BE2C (cell line): ENCODE results near the gene MED26.
"Not testable (repeated sequence)": the region's sequence is repeated elsewhere in the genome, so short reads cannot be mapped to it uniquely, and the experiment has no call there.

Experiments used
- DNase-seq: peaks from one replicate; pipeline ENCODE4 v3.0.0-alpha.2; 2020
- H3K27me3 ChIP-seq: fragments of 250-450 bp; sonication (Bioruptor Pico); 2 replicates; pipeline ENCODE4 v1.5.1; 2020; ENCODE audit warnings: mild to moderate bottlenecking
- H3K36me3 ChIP-seq: fragments of 250-450 bp; sonication (Bioruptor Pico); 2 replicates; pipeline ENCODE4 v1.5.1; 2020; ENCODE audit warnings: mild to moderate bottlenecking
- H3K4me1 ChIP-seq: fragments of 250-450 bp; sonication (Bioruptor Pico); 2 replicates; pipeline ENCODE4 v1.5.1; 2020
- H3K4me3 ChIP-seq: 2 replicates; pipeline ENCODE4 v1.5.1; 2011; ENCODE audit warnings: low read depth, low read length
- H3K9me3 ChIP-seq: fragments of 250-450 bp; sonication (Bioruptor Pico); 2 replicates; pipeline ENCODE4 v1.5.1; 2020
- TF ChIP-seq, protein P1 (sequence below): IDR thresholded peaks from 2 replicates; pipeline ENCODE4 v1.5.1; 2012; ENCODE audit warnings: mild to moderate bottlenecking, low read depth, low read length

MED26 gene

DNA sequence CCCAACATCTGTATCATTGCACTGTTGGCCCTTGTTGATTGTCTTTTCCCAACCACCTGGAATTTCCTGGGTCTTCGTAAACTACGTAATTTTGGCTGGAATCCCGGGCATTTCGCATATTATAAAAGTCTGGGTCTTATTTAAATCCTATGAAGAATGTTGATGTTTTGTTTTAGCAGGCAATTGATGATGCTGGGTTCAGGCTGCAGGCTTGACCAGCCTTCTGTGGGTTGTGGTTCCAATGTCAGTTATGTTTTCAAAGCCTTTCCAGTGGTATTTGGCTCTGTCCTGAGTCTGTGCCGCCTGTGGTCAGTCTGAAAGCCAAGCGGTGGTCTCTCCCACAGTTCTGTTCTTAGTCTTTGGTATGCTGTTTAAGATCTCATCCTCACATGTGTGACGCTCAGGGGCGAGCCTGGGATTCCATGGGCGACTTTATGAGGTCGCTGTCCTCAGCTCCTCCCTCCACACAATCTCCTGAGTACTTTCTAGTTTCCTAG lies 68.2 kb downstream of the MED26 start:
- Histone ChIP-seq H3K9me3 (no peaks in the 10 kb centered on the region), H3K27me3 (no peaks in the 10 kb centered on the region), H3K4me1 (no peaks in the 10 kb centered on the region), H3K4me3 (no peak overlapping the region), H3K36me3 (peaks cover 38% of the 10 kb centered on the region)
- no peak for DNase-seq
- TF ChIP-seq, protein P1, sequence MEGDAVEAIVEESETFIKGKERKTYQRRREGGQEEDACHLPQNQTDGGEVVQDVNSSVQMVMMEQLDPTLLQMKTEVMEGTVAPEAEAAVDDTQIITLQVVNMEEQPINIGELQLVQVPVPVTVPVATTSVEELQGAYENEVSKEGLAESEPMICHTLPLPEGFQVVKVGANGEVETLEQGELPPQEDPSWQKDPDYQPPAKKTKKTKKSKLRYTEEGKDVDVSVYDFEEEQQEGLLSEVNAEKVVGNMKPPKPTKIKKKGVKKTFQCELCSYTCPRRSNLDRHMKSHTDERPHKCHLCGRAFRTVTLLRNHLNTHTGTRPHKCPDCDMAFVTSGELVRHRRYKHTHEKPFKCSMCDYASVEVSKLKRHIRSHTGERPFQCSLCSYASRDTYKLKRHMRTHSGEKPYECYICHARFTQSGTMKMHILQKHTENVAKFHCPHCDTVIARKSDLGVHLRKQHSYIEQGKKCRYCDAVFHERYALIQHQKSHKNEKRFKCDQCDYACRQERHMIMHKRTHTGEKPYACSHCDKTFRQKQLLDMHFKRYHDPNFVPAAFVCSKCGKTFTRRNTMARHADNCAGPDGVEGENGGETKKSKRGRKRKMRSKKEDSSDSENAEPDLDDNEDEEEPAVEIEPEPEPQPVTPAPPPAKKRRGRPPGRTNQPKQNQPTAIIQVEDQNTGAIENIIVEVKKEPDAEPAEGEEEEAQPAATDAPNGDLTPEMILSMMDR: no peak

DNA sequence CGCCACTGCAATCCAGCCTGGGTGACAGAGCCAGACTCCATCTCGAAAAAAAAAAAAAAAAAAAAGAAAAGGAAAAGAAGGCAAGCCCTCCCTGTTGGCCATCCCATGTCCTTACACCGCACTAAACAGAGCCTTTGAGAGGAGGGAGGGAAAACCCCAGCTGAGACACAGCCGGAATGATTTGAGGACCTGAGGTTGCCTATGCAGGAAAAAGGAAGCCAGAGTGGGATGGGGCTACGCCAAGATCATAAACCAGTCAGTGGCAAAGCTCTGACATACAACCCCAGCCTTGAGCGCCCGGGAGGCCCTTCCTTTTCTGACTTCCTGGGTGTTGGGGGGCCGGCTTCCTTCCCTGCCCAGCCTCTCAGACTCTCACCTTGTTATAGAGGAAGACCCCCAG lies 73.2 kb downstream of the MED26 start:
- no peak overlapping the region for H3K4me3 ChIP-seq
- TF ChIP-seq, protein P1: no peak
- no peak for DNase-seq
- H3K9me3 ChIP-seq: no peaks in the 10 kb centered on the region
- H3K4me1 ChIP-seq: no peaks in the 10 kb centered on the region
- H3K36me3 ChIP-seq: peaks cover 36% of the 10 kb centered on the region
- no peaks in the 10 kb centered on the region for H3K27me3 ChIP-seq

DNA sequence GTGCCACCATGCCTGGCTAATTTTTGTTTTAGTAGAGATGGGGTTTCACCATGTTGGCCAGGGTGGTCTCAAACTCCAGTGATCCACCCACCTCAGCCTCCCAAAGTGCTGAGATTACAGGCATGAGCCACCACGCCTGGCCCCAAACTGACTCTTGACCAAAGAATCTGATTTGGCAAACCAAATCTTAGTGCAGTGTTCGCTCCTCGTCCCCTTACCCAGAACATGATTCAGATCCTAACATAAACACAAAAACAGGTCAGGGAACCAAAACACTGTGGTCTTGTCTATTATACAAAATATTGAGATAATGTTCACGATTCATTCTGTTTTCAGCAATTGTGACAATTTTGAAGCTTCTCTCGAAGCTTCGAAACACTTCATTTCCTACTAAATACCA lies 76.1 kb downstream of the MED26 start:
- H3K27me3 ChIP-seq, H3K4me1 ChIP-seq, H3K4me3 ChIP-seq, DNase-seq, H3K9me3 ChIP-seq: not testable (repeated sequence)
- H3K36me3 ChIP-seq: peaks cover 27% of the 10 kb centered on the region

DNA sequence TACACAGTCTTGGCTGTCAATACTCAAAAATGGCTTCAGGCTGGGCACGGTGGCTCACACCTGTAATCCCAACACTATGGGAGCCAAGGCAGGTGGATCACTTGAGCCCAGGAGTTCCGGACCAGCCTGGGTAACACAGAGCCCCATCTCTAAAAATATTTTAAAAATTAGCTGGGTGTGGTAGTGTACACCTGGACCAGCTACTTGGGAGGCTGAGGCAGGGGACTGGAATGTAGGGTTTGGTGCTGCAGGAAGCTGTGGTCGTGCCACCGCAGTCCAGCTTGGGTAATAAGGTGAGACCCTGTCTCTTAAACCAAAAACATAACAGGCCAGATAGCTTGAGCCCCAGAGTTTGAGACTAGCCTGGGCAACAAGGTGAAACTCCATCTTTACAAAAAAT lies 79.0 kb downstream of the MED26 start:
- no peak for DNase-seq
- TF ChIP-seq, protein P1: no peak
- H3K4me1 ChIP-seq: no peaks in the 10 kb centered on the region

DNA sequence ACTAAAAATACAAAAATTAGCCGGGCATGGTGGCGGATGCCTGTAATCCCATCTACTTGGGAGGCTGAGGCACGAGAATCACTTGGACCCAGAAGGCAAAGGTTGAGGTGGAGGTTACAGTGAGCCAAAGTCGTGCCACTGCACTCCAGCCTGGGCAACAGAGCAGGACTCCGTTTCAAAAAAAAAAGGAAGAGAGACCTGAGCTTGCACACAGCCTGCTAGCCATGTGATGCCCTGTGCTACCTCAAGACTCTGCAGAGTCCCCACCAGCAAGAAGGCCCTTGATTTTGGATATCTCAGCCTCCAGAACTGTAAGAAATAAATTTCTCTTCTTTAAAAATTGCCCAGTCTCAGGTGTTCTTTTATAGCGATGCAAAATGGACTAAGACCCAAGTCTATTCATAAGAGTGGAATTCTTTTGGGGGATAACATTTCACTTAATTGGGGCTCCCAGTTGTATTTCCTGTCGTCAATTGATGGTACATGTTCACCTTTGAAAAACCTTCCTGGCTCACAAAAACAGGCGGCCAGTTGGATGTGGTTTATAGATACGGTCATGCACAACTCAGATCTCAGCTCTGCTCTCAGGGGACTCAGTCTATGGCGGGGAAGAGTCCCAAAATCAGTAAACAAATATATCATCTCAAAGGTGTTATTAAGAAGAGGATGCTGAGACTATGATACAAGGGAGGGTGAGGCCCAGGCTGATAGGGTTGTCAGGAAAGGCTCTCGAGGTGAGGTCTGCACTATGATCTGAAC lies 83.4 kb downstream of the MED26 start:
- no peaks in the 10 kb centered on the region for H3K27me3 ChIP-seq
- DNase-seq: no peak
- no peak overlapping the region for H3K4me3 ChIP-seq
- H3K36me3 ChIP-seq: peaks cover 19% of the 10 kb centered on the region
- TF ChIP-seq, protein P1: no peak
- no peaks in the 10 kb centered on the region for H3K9me3 ChIP-seq
- peaks cover 2% of the 10 kb centered on the region; the same call in 1 of the 2 replicates for H3K4me1 ChIP-seq

More for the DNA sequence above, 79.0 kb downstream of the MED26 start:
- H3K36me3 ChIP-seq: peaks cover 13% of the 10 kb centered on the region
- no peaks in the 10 kb centered on the region for H3K9me3 ChIP-seq
- no peaks in the 10 kb centered on the region for H3K27me3 ChIP-seq
- no peak overlapping the region for H3K4me3 ChIP-seq

DNA sequence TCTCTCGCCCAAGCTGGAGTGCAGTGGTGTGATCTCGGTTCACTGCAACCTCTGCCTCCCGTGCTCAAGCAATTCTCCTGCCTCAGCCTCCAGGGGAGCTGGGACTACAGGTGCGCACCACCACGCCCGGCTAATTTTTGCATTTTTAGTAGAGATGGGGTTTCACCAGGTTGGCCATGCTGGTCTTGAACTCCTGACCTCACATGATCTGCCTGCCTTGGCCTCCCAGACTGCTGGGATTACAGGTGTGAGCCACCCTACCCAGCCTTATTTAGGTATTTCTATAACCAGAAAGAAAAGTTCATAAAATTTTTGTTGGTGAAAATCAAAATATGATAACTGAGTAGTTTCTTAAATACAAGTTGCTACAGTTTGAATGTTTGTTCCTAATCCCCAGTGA lies 84.3 kb downstream of the MED26 start:
- H3K4me3 ChIP-seq: peak overlapping the region; percentile 96
- not testable (repeated sequence) for DNase-seq, H3K4me1 ChIP-seq

DNA sequence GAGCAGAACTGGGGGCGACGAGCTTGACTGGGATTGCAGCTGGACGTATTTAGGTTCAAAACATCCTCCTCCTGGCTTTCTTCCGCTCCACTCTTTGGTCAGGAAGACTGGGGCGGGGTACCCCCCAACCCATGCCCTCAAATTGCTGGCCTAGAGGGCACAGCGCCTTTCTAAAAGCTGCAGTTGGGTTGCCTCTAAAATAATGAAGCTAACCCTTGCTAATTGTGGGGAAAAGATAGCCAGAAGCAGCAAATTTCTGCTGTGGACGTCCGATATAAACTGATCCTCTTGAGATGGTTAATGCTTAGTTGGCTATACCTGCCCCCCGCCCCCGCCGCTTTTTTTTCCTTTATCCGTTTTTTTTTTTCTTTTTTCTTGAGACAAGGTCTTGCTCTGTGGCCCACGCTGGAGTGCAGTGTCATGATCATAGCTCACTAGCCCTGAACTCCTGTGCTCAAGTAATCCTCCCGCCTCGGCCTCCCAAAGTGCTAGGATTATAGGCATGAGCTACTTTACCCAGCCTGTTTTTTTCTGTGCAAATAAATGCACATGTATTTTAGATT lies 85.0 kb downstream of the MED26 start:
- no peak for DNase-seq
- peaks cover 2% of the 10 kb centered on the region; the same call in 1 of the 2 replicates for H3K4me1 ChIP-seq

More for the DNA sequence above, 84.3 kb downstream of the MED26 start:
- not testable (repeated sequence) for H3K27me3 ChIP-seq, H3K9me3 ChIP-seq
- peaks cover 25% of the 10 kb centered on the region for H3K36me3 ChIP-seq

More for the DNA sequence above, 85.0 kb downstream of the MED26 start:
- TF ChIP-seq, protein P1: no peak
- no peaks in the 10 kb centered on the region for H3K27me3 ChIP-seq
- H3K4me3 ChIP-seq: peak overlapping the region; percentile 96
- peaks cover 33% of the 10 kb centered on the region for H3K36me3 ChIP-seq
- no peaks in the 10 kb centered on the region for H3K9me3 ChIP-seq
